ENCODE measurements around the gene LPCAT4. TPM values are rescaled to one million over a fixed set of nuclear protein-coding genes. Genes with fewer than 3 reads are reported as not detected.
A peak's percentile ranks its signal among the peaks of the same experiment; 100 is the strongest.
"Not testable (repeated sequence)": the region's sequence is repeated elsewhere in the genome, so short reads cannot be mapped to it uniquely, and the experiment has no call there.

LPCAT4 gene, protein sequence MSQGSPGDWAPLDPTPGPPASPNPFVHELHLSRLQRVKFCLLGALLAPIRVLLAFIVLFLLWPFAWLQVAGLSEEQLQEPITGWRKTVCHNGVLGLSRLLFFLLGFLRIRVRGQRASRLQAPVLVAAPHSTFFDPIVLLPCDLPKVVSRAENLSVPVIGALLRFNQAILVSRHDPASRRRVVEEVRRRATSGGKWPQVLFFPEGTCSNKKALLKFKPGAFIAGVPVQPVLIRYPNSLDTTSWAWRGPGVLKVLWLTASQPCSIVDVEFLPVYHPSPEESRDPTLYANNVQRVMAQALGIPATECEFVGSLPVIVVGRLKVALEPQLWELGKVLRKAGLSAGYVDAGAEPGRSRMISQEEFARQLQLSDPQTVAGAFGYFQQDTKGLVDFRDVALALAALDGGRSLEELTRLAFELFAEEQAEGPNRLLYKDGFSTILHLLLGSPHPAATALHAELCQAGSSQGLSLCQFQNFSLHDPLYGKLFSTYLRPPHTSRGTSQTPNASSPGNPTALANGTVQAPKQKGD
- total RNA-seq = 10 to 100 TPM; 11.8 to 40.2 (median 32.6) TPM

DNA sequence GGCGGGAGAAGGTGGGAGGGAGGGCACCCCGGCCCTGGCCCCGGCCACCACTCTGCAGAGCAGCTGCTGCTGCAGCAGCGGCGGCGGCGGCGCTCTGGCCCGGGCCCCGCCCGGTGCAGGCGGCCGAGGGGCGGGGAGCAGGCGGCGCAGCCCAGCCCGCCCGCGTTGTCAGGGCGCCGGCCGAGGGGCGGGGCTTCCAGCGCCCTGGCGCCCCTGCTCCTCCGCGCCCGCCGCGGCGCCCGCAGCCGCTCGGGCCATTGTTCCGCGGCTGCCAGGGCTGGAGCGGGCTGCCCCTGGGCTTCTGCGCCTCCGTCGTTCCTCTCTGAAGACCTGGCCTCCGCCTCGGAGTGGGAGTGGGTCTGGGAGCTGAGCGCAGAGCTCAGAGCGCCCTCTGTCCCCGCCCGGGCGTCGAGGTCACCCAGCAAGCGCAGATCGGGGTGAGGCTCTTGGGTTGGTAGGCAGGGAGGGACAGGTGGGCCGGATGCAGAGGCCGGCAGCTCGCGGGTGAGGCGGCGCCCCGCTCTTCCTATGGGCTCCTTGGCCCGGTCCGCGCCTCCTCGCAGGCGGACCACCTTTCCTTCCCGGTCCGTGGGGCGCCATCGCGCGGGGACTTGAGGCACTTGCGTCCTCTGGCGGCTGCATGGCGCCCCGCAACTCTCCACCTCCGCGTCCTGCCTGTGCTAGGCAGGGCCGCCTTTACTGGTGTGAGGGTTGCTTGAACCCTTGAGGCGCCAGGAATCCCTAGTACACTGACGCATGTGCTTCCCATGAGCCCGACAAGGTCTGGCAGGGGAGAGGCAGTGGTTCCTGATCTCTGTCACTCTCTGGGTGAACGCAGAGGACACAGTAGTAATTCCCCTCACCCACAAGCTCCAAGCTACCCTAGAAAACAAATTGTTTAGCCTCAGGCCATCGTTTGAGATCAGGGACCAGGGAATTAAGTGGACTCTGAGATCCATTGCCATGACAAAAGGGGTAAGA is at the start of gene LPCAT4:
Gene LPCAT4, minus strand, starts transcription at position 96 of the 981 bp plus-strand sequence. CDS start 96 bp downstream, outside the sequence.
- peaks cover 3 to 58% (median 15%) of the 10 kb centered on the region in 3 donors for H3K4me1 ChIP-seq
- DNase-seq = peak; percentile 65
- no peaks in the 10 kb centered on the region for H3K9me3 ChIP-seq
- TF ChIP-seq, protein P1, sequence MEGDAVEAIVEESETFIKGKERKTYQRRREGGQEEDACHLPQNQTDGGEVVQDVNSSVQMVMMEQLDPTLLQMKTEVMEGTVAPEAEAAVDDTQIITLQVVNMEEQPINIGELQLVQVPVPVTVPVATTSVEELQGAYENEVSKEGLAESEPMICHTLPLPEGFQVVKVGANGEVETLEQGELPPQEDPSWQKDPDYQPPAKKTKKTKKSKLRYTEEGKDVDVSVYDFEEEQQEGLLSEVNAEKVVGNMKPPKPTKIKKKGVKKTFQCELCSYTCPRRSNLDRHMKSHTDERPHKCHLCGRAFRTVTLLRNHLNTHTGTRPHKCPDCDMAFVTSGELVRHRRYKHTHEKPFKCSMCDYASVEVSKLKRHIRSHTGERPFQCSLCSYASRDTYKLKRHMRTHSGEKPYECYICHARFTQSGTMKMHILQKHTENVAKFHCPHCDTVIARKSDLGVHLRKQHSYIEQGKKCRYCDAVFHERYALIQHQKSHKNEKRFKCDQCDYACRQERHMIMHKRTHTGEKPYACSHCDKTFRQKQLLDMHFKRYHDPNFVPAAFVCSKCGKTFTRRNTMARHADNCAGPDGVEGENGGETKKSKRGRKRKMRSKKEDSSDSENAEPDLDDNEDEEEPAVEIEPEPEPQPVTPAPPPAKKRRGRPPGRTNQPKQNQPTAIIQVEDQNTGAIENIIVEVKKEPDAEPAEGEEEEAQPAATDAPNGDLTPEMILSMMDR (IDR thresholded peaks at IDR 0.05) = peak; percentile 91 to 98 (median 96)
- TF ChIP-seq POLR2A (IDR thresholded peaks at IDR 0.05) = peak in 2 of 4 donors; percentile 54 to 68
- 0% methylated on average over 2 to 22 of the region's 80 CpGs for WGBS, 2 donors
- peak within 1 kb of the TSS; percentile 98 to 100 (median 99) for H3K27ac ChIP-seq
- peaks cover 0 to 20% (median 7%) of the 10 kb centered on the region in 3 donors for H3K36me3 ChIP-seq
- H3K27me3 ChIP-seq = no peaks in the 10 kb centered on the region
- intact Hi-C loops (cut with DNase I) = loop anchor here (10.0 kb wide), 1 partner anchor 133 kb away; no protein-coding TSS in a partner anchor
- H3K4me3 ChIP-seq = peak within 1 kb of the TSS; percentile 88 to 95 (median 92)

DNA sequence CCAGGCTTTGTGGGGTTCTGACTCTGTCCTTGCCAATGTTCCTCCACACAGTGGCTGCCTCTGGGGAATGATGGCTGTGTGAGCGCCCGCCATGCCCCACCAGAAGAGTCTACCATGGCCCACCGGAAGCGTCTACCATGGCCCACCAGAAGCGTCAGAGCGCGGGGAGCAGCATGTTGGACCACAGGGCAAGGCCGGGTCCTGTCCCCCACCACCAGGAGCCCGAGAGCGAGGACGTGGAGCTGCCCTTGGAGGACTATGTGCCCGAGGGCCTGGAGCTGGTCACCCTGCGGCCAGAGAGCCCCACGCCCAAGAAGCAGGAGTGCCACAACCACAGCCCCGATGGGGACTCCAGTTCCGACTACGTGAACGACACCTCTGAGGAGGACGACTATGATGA is 42.5 kb upstream of the LPCAT4 start:
- DNase-seq; H3K27ac ChIP-seq; H3K9me3 ChIP-seq; intact Hi-C loops (cut with DNase I); H3K4me3 ChIP-seq; H3K4me1 ChIP-seq; H3K36me3 ChIP-seq; H3K27me3 ChIP-seq: not testable (repeated sequence)
- WGBS, 2 donors = no CpG with 5 or more reads among the region's 19 CpGs

DNA sequence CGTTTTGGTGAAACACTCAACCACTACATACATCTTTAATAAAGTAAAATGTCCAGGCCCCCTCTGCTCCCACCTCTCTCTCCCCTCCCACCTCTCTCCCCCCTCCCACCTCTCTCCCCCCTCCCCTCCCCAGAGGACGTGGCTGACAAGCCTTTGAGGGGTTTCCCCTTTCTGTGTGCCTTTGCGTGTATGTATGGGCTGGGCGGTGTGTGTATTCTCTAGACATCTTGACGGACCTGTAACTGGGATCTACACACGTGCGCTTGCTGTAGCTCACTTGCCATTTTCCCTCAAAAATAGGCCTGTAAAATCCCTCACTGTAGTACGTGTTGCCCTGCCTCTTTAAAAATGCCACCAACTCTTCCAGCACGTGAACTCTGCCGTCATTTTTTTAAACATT is 42.0 kb upstream of the LPCAT4 start:
- DNase-seq; H3K9me3 ChIP-seq; H3K27me3 ChIP-seq; H3K4me1 ChIP-seq; H3K27ac ChIP-seq; H3K4me3 ChIP-seq; H3K36me3 ChIP-seq; intact Hi-C loops (cut with DNase I): not testable (repeated sequence)
- no CpG with 5 or more reads among the region's 10 CpGs for WGBS, 2 donors

DNA sequence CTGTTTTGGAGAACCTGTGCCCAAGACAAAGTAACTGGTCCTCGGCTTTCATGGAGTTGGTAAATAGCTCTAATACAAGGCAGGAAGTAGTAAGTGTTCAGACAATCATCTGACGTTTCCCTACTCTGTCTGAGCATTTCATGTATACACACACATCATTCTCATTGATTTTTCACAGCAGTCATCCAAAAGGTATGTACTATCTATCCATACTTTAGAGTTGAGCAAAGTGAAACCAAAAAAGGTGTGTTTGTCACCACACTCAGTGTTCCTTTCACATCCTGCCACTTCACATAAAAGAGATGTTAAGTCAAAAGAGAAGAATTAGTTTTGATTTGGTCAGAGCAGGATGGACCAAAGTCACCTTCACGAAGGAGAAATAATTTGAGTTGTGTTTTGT is 36.9 kb upstream of the LPCAT4 start:
- H3K9me3 ChIP-seq; DNase-seq; H3K27ac ChIP-seq; H3K4me1 ChIP-seq; H3K36me3 ChIP-seq; H3K4me3 ChIP-seq; H3K27me3 ChIP-seq; intact Hi-C loops (cut with DNase I): not testable (repeated sequence)
- no CpG with 5 or more reads among the region's 3 CpGs for whole genome bisulfite sequencing, 2 donors

DNA sequence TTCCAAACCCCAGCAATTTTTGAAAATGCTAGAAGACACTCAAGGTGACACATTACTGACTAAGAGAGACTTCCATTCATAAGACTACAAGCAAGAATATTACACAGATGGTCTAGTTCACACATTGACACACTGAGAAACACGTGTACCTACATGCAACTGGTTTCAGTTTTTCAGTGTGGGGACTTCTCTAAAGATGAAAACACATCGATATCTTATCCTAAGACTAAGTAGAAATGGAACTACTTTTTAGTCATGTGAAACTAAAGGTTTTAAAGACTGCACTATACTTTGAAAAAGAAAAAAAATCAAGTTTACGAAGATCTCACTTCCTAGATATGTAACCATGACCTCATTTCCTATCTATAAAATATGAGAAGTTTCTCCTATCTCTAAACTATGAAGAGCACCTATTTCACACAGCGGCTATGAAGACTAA is 36.2 kb upstream of the LPCAT4 start:
- intact Hi-C loops (cut with DNase I); H3K9me3 ChIP-seq; DNase-seq; H3K36me3 ChIP-seq; H3K4me3 ChIP-seq; H3K27me3 ChIP-seq; H3K4me1 ChIP-seq; H3K27ac ChIP-seq: not testable (repeated sequence)
- WGBS, 2 donors = 81% methylated on average over 2 of the region's 4 CpGs

DNA sequence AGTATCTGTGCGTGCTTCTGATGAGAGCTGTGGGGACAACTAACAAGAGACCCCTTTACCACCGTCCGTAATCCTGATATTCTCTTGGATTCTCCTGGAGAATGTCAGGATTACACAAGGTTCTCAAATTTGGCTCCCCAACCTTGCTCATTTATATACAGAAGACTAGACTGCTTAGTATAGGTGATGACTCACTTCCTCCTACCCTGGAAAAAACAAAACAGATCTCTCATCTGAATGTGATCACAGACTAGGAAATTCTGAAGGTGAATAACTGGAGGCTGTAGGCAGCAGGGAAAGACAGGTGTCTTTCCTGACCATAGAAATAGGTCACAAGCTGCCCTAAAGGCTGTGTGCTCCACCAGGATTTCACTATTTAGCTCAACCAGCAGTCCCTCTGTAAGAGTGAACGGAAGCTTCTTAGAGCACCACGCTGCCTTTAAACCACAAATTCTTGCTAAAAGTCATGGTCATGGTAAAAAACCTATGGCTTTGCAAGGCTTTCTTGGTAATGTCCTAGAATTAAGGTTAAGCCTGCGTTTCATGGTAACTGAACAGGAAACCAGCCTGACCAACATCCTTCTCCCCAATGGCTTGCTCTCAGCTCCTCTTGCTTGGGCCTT is 30.8 kb upstream of the LPCAT4 start:
- H3K36me3 ChIP-seq; H3K27ac ChIP-seq; H3K27me3 ChIP-seq; H3K9me3 ChIP-seq; H3K4me3 ChIP-seq; H3K4me1 ChIP-seq; DNase-seq; intact Hi-C loops (cut with DNase I): not testable (repeated sequence)
- WGBS, 2 donors = no CpG with 5 or more reads among the region's 6 CpGs

DNA sequence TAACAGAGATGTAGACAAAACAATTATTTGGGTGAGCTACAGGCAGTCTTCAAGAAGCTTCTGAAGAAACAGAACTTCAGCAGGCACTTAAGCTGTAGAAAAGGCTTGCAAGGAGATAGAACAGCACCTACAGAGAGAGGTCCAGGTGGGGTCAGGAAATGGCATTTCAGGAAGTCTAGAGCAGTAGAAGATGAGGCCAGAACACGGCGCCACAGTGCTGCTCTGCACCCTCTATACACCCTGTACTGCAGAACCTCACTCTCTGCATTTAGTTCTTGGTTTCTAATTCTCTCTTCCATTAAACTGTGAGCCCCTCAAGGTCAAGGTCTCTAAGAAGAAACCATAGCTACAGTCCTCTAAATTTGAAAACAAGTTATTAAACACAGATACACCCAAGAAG is 26.0 kb upstream of the LPCAT4 start:
- H3K9me3 ChIP-seq; H3K4me1 ChIP-seq; H3K36me3 ChIP-seq; H3K27ac ChIP-seq; H3K4me3 ChIP-seq; H3K27me3 ChIP-seq; DNase-seq; intact Hi-C loops (cut with DNase I): not testable (repeated sequence)
- no CpG with 5 or more reads among the region's 2 CpGs for WGBS, 2 donors

DNA sequence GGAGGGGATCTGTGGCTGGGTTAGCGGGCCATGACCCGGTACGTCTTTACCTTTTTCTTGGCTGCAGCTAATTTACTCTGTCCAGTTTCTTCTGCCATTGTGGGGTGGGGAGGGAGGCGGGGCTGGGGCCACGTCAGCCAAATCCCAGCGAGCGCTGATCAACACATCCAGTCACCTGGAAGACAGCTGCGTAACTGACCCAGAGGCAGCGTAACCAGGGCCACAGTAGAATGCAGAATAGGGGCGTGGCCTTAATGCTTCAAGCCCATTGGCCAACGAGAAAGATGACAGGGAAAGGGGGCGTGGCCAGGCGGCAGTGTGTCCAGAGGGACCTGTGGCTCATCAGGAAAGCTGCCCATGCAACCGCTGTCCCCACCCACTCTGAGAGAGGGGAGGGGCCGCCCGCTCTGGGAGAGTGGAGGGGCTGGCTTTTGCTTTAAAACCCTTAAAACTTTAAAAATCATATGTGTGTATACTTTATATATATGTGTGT is 22.6 kb upstream of the LPCAT4 start:
- intact Hi-C loops (cut with DNase I); H3K9me3 ChIP-seq; H3K36me3 ChIP-seq; H3K27me3 ChIP-seq; H3K27ac ChIP-seq; H3K4me1 ChIP-seq; H3K4me3 ChIP-seq; DNase-seq: not testable (repeated sequence)
- no CpG with 5 or more reads among the region's 16 CpGs for WGBS, 2 donors

DNA sequence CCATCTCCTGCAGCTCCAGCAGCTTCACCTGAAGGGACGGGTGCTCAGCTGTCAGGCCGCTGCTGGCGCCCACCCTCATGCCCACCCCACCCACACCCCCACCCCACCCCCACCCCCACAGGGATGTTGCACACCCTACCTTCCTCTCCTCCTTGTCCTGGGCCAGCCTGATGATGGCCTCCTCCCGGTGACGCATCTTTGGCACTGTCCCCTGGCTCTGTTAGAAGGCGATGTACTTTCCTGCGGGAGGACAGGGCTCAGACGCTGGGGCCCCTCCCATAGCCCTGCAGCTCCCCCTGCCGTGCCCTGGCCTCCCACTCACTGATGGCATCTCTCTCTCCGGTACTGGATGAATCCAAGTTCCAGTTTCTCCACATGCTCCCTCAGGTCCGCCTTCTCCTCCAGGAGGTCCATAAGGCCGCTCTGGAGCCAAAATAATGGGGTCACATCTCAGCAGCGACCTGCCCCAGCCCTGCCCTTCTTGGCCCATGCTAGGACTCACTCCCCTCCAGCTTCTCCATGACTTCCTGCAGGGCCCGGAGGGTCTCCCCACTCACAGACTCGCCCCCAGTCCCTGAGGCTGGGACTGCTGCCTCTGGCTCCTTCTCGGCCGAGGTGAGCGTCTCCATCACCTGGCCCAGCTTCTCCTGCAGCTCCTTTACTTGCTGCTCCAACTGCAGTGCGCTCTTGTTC is 15.0 kb upstream of the LPCAT4 start:
- H3K9me3 ChIP-seq; H3K36me3 ChIP-seq; H3K27me3 ChIP-seq; intact Hi-C loops (cut with DNase I); H3K4me3 ChIP-seq; DNase-seq; H3K27ac ChIP-seq; H3K4me1 ChIP-seq: not testable (repeated sequence)
- WGBS, 2 donors = no CpG with 5 or more reads among the region's 19 CpGs

DNA sequence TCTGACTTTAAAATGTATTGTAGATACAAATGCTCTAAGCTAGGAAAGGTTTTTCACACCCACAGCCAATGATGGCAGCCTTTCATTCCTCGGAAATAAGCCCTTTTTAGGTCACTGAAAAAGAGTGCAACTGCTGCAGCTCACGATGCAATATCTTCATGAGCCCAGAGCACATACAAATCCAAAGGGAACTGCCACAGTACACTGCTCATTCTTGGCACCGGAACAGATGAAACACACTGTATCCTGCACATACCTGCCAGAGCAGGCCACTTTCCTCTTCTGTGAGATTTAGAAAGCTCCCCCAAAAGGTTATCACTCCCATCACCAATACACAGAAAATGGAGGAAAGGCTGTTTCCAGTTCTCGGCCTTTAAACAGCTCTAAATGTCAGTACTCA is 13.5 kb upstream of the LPCAT4 start:
- H3K4me1 ChIP-seq; H3K27me3 ChIP-seq; H3K9me3 ChIP-seq; H3K27ac ChIP-seq; intact Hi-C loops (cut with DNase I); H3K36me3 ChIP-seq; H3K4me3 ChIP-seq; DNase-seq: not testable (repeated sequence)
- 85 to 94% methylated on average over 3 of the region's 4 CpGs for WGBS, 2 donors
